SK-N-SH (cell line): ENCODE results near the gene TTLL1. TPM values are rescaled to one million over a fixed set of nuclear protein-coding genes. Genes with fewer than 3 reads are reported as not detected.

Experiments used
- CTCF ChIA-PET: fragments of 300-600, 350-600 bp; formaldehyde crosslinking; extraction: SDS; loops from one replicate; lab custom pipeline; 2021; lab: Yijun Ruan, JAX
- POLR2A ChIA-PET: fragments of 350-600 bp; sonication (Branson Sonifier 250); formaldehyde crosslinking; extraction: SDS; loops from one replicate; lab custom pipeline; 2020; ENCODE audit warnings: antibody characterized with exemption, inconsistent platforms; lab: Yijun Ruan, JAX
- DNase-seq: peaks from one replicate; pipeline ENCODE4 v3.0.0; 2012
- H2AFZ ChIP-seq: fragments of 200-600 bp; sonication (generic); 2 replicates; pipeline ENCODE4 v1.8.1; 2016; ENCODE audit warnings: antibody characterized with exemption, mild to moderate bottlenecking, low read depth
- H3F3A ChIP-seq: fragments of 200-600 bp; sonication (generic); replicated peaks from 2 replicates; pipeline ENCODE3; 2016; ENCODE audit warnings: antibody characterized with exemption, mild to moderate bottlenecking; ENCODE audit not compliant: insufficient read depth
- H3K27ac ChIP-seq, 2 experiments: fragments of 200-500 bp in 1 of 2; fragments of 200-600 bp in 1 of 2; sonication (Bioruptor generic) in 1 of 2; sonication (generic), shearing (Covaris generic) in 1 of 2; 2 replicates each; pipeline versions ENCODE4 v1.5.1 to v1.6.1; 2014 to 2016; ENCODE audit warnings: low read depth in 2 of 2, inconsistent platforms in 1 of 2, low read length in 1 of 2, mild to moderate bottlenecking in 1 of 2, mixed read lengths in 1 of 2
- H3K27me3 ChIP-seq: fragments of 200-600 bp; sonication (generic), shearing (Covaris generic); 2 replicates; pipeline ENCODE4 v1.6.1; 2016; ENCODE audit warnings: mixed run types; ENCODE audit not compliant: insufficient read depth
- H3K36me3 ChIP-seq, 2 experiments: fragments of 200-500 bp in 1 of 2; fragments of 200-600 bp in 1 of 2; sonication (Bioruptor generic) in 1 of 2; sonication (generic) in 1 of 2; replicated peaks in 1 of 2; 2 replicates each; pipeline versions ENCODE3 to v1.5.1; 2014 to 2016; ENCODE audit warnings: low read length in 1 of 2, mild to moderate bottlenecking in 1 of 2; ENCODE audit not compliant: insufficient read depth in 2 of 2, control insufficient read depth in 1 of 2
- H3K4me1 ChIP-seq, 2 experiments: fragments of 200-500 bp in 1 of 2; fragments of 200-600 bp in 1 of 2; sonication (Bioruptor generic) in 1 of 2; sonication (generic), shearing (Covaris generic) in 1 of 2; 2 replicates each; pipeline versions ENCODE4 v1.5.1 to v1.6.1; 2014 to 2016; ENCODE audit warnings: low read depth in 1 of 2, low read length in 1 of 2, mixed run types in 1 of 2; ENCODE audit not compliant: insufficient read depth in 2 of 2, control insufficient read depth in 1 of 2
- H3K4me2 ChIP-seq: fragments of 200-600 bp; sonication (generic), shearing (Covaris generic); 2 replicates; pipeline ENCODE4 v1.6.1; 2017; ENCODE audit warnings: mixed run types
- H3K4me3 ChIP-seq, 2 experiments: fragments of 200-500 bp in 1 of 2; fragments of 200-600 bp in 1 of 2; sonication (Bioruptor generic) in 1 of 2; sonication (generic), shearing (Covaris generic) in 1 of 2; 2 replicates each; pipeline versions ENCODE4 v1.5.1 to v1.8.1; 2014 to 2016; ENCODE audit warnings: low read depth in 2 of 2, inconsistent platforms in 1 of 2, low read length in 1 of 2, mild to moderate bottlenecking in 1 of 2, mixed read lengths in 1 of 2, moderate library complexity in 1 of 2
- H3K79me2 ChIP-seq: fragments of 200-600 bp; sonication (generic); 2 replicates; pipeline ENCODE4 v1.8.1; 2017; ENCODE audit warnings: mild to moderate bottlenecking; ENCODE audit not compliant: insufficient read depth
- H3K9ac ChIP-seq: fragments of 200-600 bp; sonication (generic); 2 replicates; pipeline ENCODE4 v1.6.1; 2017; ENCODE audit warnings: mixed run types
- H3K9me2 ChIP-seq: fragments of 200-600 bp; sonication (generic); 2 replicates; pipeline ENCODE4 v1.6.1; 2017; ENCODE audit warnings: mixed run types
- H3K9me3 ChIP-seq: fragments of 200-600 bp; sonication (generic); 2 replicates; pipeline ENCODE4 v1.6.1; 2017; ENCODE audit warnings: mixed run types, mild to moderate bottlenecking, moderate library complexity
- H4K20me1 ChIP-seq: fragments of 200-600 bp; sonication (generic); 2 replicates; pipeline ENCODE4 v1.6.1; 2017; ENCODE audit warnings: mild to moderate bottlenecking, mixed run types; ENCODE audit not compliant: insufficient read depth
- MEF2A ChIP-seq: IDR thresholded peaks from 2 replicates; pipeline ENCODE4 v1.4.0; 2012; ENCODE audit warnings: low read depth, borderline replicate concordance
- POLR2AphosphoS5 ChIP-seq: IDR thresholded peaks from 2 replicates; pipeline ENCODE4 v1.6.1; 2012; ENCODE audit warnings: low read depth, low read length
- RAD21 ChIP-seq: IDR thresholded peaks from 2 replicates; pipeline ENCODE4 v1.6.1; 2012; ENCODE audit warnings: mild to moderate bottlenecking, low read length
- RXRA ChIP-seq: IDR thresholded peaks from 2 replicates; pipeline ENCODE4 v1.4.0; 2012; ENCODE audit warnings: low read depth, mild to moderate bottlenecking, borderline replicate concordance
- SMC3 ChIP-seq: IDR thresholded peaks from 2 replicates; pipeline ENCODE4 v1.6.1; 2012; ENCODE audit warnings: low read depth, low read length, improper control_type of control experiment
- TCF12 ChIP-seq: IDR thresholded peaks from 2 replicates; pipeline ENCODE4 v1.4.0; 2012
- WGBS: methylation state at CpG from one replicate; pipeline ENCODE4 v1.1.6; 2017; ENCODE audit warnings: low lambda C conversion rate; 5-methylcytosine and 5-hydroxymethylcytosine counted together
- polyA plus RNA-seq, 3 experiments: library from polyadenylated mRNA; depleted of rRNA; stranded (reverse); fragments of >200 nt; gene quantifications; 2 replicates each; pipeline ENCODE4 v1.2.3, GENCODE V29; 2012
- TF ChIP-seq, protein P1 (sequence below): fragments of 200-600 bp; sonication (generic); IDR thresholded peaks from 2 replicates; pipeline ENCODE4 v1.6.1; 2017; ENCODE audit warnings: antibody characterized with exemption, mild to moderate bottlenecking, moderate library complexity
- TF ChIP-seq, protein P2 (sequence below): IDR thresholded peaks from 2 replicates; pipeline ENCODE4 v1.4.0; 2012; ENCODE audit warnings: low read depth
- TF ChIP-seq, protein P3 (sequence below): IDR thresholded peaks from 2 replicates; pipeline ENCODE4 v1.4.0; 2012; ENCODE audit warnings: low read depth, borderline replicate concordance
- TF ChIP-seq, protein P4 (sequence below): IDR thresholded peaks from 2 replicates; pipeline ENCODE4 v1.4.0; 2012; ENCODE audit warnings: low read depth, borderline replicate concordance
- TF ChIP-seq, protein P5 (sequence below): IDR thresholded peaks from 2 replicates; pipeline ENCODE4 v1.6.1; 2012; ENCODE audit warnings: mild to moderate bottlenecking, low read depth, low read length, moderate library complexity

Gene TTLL1
- polyA plus RNA-seq, 1 of the 3 experiments (the other 2 are of a cell fraction), result 14.0 TPM

DNA sequence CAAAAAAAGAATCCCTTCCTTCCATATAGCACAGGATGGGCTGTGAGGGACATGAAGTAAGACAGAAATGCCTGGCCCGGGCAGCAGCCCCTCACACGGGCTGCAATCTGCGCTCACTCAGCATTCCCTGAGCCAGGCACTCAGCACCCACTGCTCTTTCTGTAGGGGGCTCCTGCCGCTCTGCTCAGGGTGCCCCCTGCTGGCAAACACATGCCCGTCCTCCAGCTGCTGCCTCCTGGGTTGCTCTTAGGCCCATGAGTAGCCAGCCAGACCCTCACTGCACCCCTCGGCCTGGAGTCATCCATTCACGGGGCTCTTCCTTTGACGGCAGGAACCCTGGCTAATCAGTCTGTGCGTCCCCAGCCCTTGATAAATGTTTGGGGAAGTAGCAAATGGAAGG, 47.1 kb upstream of the TTLL1 start:
- 89% methylated on average over 3 of the region's 9 CpGs for WGBS
- H2AFZ ChIP-seq, result no peak overlapping the region
- CTCF ChIA-PET, result interaction anchor here (0.6 to 1.9 kb wide), 4 partner anchors 18 to 64 kb away, joined by 3 to 5 read pairs (median 4); partner anchors contain the start of gene BIK
- no peaks in the 10 kb centered on the region for H3K9me3 ChIP-seq
- TF ChIP-seq TCF12 (no peak), RAD21 (peak; percentile 51), SMC3 (peak; percentile 42)
- TF ChIP-seq, protein P1, sequence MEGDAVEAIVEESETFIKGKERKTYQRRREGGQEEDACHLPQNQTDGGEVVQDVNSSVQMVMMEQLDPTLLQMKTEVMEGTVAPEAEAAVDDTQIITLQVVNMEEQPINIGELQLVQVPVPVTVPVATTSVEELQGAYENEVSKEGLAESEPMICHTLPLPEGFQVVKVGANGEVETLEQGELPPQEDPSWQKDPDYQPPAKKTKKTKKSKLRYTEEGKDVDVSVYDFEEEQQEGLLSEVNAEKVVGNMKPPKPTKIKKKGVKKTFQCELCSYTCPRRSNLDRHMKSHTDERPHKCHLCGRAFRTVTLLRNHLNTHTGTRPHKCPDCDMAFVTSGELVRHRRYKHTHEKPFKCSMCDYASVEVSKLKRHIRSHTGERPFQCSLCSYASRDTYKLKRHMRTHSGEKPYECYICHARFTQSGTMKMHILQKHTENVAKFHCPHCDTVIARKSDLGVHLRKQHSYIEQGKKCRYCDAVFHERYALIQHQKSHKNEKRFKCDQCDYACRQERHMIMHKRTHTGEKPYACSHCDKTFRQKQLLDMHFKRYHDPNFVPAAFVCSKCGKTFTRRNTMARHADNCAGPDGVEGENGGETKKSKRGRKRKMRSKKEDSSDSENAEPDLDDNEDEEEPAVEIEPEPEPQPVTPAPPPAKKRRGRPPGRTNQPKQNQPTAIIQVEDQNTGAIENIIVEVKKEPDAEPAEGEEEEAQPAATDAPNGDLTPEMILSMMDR, result peak; percentile 54
- TF ChIP-seq, protein P2, sequence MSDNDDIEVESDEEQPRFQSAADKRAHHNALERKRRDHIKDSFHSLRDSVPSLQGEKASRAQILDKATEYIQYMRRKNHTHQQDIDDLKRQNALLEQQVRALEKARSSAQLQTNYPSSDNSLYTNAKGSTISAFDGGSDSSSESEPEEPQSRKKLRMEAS, result no peak
- no peaks in the 10 kb centered on the region for H3K9me2 ChIP-seq
- H3K79me2 ChIP-seq, result no peaks in the 10 kb centered on the region
- no peak overlapping the region for H3K9ac ChIP-seq
- no peaks in the 10 kb centered on the region for H3F3A ChIP-seq
- DNase-seq, result peak; percentile 80
- H3K27ac ChIP-seq, result no peak overlapping the region
- no peak overlapping the region for H3K4me2 ChIP-seq
- no peaks in the 10 kb centered on the region; a peak in 1 of 4 replicates for H3K4me1 ChIP-seq
- H3K4me3 ChIP-seq, result no peak overlapping the region
- peaks cover 0 to 8% of the 10 kb centered on the region in 2 experiments for H3K36me3 ChIP-seq
- POLR2A ChIA-PET, result no interaction called here
- H3K27me3 ChIP-seq, result no peaks in the 10 kb centered on the region
- H4K20me1 ChIP-seq, result no peaks in the 10 kb centered on the region

DNA sequence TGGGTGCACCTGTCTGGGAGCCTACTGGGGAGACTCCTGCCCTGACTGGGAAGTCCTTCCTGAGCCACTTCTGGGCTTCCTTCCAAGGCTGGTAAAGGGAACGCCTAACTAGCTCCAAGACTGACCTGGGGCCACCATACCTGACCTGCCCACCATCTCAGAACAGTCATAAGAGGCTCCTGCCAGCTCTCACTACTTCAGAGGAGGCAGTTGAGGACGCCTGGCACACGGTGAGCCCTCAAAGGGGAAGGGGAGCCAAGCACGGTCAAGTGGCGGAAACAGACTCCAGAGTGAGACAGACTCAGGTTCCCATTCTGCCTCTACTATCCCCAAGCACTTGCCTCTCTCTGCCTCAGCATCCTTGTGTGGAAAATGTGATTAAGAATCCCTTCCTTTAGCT, 46.4 kb upstream of the TTLL1 start:
- Histone ChIP-seq H3K36me3 (peaks cover 0 to 8% of the 10 kb centered on the region in 2 experiments), H3K9me3 (no peaks in the 10 kb centered on the region), H3K4me1 (no peaks in the 10 kb centered on the region), H3K9me2 (no peaks in the 10 kb centered on the region), H3K79me2 (no peaks in the 10 kb centered on the region), H3K4me2 (no peak overlapping the region), H3K4me3 (no peak overlapping the region), H2AFZ (no peak overlapping the region), H3K27ac (no peak overlapping the region), H3K9ac (no peak overlapping the region), H3F3A (no peaks in the 10 kb centered on the region), H4K20me1 (no peaks in the 10 kb centered on the region), H3K27me3 (no peaks in the 10 kb centered on the region)
- ChIA-PET CTCF (interaction anchor here (0.7 to 1.9 kb wide), 3 partner anchors 20 to 65 kb away, joined by 3 to 5 read pairs (median 3); partner anchors contain the start of gene BIK), POLR2A (no interaction called here)
- WGBS, result no CpG with 5 or more reads among the region's 5 CpGs
- DNase-seq, result no peak
- TF ChIP-seq, protein P3, sequence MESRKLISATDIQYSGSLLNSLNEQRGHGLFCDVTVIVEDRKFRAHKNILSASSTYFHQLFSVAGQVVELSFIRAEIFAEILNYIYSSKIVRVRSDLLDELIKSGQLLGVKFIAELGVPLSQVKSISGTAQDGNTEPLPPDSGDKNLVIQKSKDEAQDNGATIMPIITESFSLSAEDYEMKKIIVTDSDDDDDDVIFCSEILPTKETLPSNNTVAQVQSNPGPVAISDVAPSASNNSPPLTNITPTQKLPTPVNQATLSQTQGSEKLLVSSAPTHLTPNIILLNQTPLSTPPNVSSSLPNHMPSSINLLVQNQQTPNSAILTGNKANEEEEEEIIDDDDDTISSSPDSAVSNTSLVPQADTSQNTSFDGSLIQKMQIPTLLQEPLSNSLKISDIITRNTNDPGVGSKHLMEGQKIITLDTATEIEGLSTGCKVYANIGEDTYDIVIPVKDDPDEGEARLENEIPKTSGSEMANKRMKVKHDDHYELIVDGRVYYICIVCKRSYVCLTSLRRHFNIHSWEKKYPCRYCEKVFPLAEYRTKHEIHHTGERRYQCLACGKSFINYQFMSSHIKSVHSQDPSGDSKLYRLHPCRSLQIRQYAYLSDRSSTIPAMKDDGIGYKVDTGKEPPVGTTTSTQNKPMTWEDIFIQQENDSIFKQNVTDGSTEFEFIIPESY, result no peak

DNA sequence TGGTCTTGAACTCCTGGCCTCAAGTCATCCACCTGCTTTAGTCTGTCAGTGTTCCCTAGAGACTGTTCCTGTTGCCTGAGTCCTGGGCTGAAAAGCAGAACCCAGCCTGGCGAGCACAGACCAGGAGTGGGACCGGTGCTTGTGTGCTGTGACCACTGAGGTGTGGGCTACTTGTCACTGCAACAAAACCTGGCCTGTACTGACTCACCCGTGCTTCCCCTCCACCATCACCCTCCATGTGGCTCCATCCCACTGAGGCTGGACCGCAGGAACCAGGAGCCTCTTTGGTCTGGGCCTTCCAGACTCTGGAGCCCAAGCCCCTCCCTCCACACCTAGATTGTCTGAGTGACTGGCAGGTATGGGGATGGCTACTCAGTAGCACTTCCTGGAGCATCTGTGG, 45.4 kb upstream of the TTLL1 start:
- no peaks in the 10 kb centered on the region for H3K9me3 ChIP-seq
- peaks cover 0 to 4% of the 10 kb centered on the region in 2 experiments for H3K36me3 ChIP-seq
- 100% methylated on average over 2 of the region's 4 CpGs for WGBS
- no peak overlapping the region for H3K27ac ChIP-seq
- no peak overlapping the region for H3K4me3 ChIP-seq
- no peaks in the 10 kb centered on the region for H4K20me1 ChIP-seq
- no peaks in the 10 kb centered on the region for H3K9me2 ChIP-seq
- H3K27me3 ChIP-seq, result no peaks in the 10 kb centered on the region
- H2AFZ ChIP-seq, result no peak overlapping the region
- no peaks in the 10 kb centered on the region for H3K4me1 ChIP-seq
- no peak overlapping the region for H3K9ac ChIP-seq
- no peaks in the 10 kb centered on the region for H3K79me2 ChIP-seq
- DNase-seq, result no peak
- ChIA-PET CTCF (no interaction called here), POLR2A (no interaction called here)
- no peak overlapping the region for H3K4me2 ChIP-seq
- H3F3A ChIP-seq, result no peaks in the 10 kb centered on the region
- TF ChIP-seq, protein P2, result no peak
- TF ChIP-seq, protein P4, sequence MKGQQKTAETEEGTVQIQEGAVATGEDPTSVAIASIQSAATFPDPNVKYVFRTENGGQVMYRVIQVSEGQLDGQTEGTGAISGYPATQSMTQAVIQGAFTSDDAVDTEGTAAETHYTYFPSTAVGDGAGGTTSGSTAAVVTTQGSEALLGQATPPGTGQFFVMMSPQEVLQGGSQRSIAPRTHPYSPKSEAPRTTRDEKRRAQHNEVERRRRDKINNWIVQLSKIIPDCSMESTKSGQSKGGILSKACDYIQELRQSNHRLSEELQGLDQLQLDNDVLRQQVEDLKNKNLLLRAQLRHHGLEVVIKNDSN, result no peak
- no peak for TF ChIP-seq MEF2A
- TF ChIP-seq, protein P5, sequence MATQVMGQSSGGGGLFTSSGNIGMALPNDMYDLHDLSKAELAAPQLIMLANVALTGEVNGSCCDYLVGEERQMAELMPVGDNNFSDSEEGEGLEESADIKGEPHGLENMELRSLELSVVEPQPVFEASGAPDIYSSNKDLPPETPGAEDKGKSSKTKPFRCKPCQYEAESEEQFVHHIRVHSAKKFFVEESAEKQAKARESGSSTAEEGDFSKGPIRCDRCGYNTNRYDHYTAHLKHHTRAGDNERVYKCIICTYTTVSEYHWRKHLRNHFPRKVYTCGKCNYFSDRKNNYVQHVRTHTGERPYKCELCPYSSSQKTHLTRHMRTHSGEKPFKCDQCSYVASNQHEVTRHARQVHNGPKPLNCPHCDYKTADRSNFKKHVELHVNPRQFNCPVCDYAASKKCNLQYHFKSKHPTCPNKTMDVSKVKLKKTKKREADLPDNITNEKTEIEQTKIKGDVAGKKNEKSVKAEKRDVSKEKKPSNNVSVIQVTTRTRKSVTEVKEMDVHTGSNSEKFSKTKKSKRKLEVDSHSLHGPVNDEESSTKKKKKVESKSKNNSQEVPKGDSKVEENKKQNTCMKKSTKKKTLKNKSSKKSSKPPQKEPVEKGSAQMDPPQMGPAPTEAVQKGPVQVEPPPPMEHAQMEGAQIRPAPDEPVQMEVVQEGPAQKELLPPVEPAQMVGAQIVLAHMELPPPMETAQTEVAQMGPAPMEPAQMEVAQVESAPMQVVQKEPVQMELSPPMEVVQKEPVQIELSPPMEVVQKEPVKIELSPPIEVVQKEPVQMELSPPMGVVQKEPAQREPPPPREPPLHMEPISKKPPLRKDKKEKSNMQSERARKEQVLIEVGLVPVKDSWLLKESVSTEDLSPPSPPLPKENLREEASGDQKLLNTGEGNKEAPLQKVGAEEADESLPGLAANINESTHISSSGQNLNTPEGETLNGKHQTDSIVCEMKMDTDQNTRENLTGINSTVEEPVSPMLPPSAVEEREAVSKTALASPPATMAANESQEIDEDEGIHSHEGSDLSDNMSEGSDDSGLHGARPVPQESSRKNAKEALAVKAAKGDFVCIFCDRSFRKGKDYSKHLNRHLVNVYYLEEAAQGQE, result no peak
- TF ChIP-seq SMC3, result no peak
- TF ChIP-seq POLR2AphosphoS5, result no peak
- TF ChIP-seq RXRA, result no peak
